Thymus (tissue), 11 donors: Measurements from ENCODE around the gene PRIMA1. TPM values are rescaled to one million over a fixed set of nuclear protein-coding genes. Genes with fewer than 3 reads are reported as not detected.

Experiments
- DNase-seq, 9 donors: peaks; one replicate each; pipeline ENCODE4 v3.0.0-alpha.2; 2013; ENCODE audit warnings: low spot score in 9 of 9, low read depth in 6 of 9, missing footprints in 1 of 9
- H3K27ac ChIP-seq, 2 donors: one replicate each; pipeline ENCODE4 v1.5.1; 2013; ENCODE audit warnings: control low read depth in 1 of 2, low read depth in 1 of 2, low read length in 1 of 2, mild to moderate bottlenecking in 1 of 2, moderate library complexity in 1 of 2
- H3K27me3 ChIP-seq, 2 donors: one replicate each; pipeline ENCODE4 v1.5.1; 2013; ENCODE audit warnings: low read length in 1 of 2; ENCODE audit not compliant: control insufficient read depth in 2 of 2, insufficient read depth in 1 of 2
- H3K36me3 ChIP-seq, 2 donors: one replicate each; pipeline ENCODE4 v1.5.1; 2013; ENCODE audit warnings: low read length in 1 of 2, mild to moderate bottlenecking in 1 of 2, moderate library complexity in 1 of 2; ENCODE audit not compliant: control insufficient read depth in 2 of 2, insufficient read depth in 2 of 2
- H3K4me1 ChIP-seq, 2 donors: one replicate each; pipeline ENCODE4 v1.5.1; 2013; ENCODE audit warnings: low read length in 2 of 2; ENCODE audit not compliant: control insufficient read depth in 2 of 2, insufficient read depth in 2 of 2
- H3K4me3 ChIP-seq, 2 donors: one replicate each; pipeline ENCODE4 v1.5.1; 2013; ENCODE audit warnings: low read length in 2 of 2, control low read depth in 1 of 2, mild to moderate bottlenecking in 1 of 2
- H3K9me3 ChIP-seq, 2 donors: one replicate each; pipeline ENCODE4 v1.5.1; 2013; ENCODE audit warnings: low read length in 1 of 2, mild to moderate bottlenecking in 1 of 2; ENCODE audit not compliant: control insufficient read depth in 2 of 2, insufficient read depth in 1 of 2
- WGBS: extraction: QIAGEN DNeasy Blood & Tissue Kit; methylation state at CpG from one replicate; pipeline ENCODE4 v1.1.7; 2013; 5-methylcytosine and 5-hydroxymethylcytosine counted together
- polyA plus RNA-seq: library from polyadenylated mRNA; stranded (reverse); fragments of 200-250 nt; gene quantifications from one replicate; pipeline ENCODE4 v1.2.3, GENCODE V29; 2013
- total RNA-seq: library from RNA; stranded (reverse); fragments of 120-200 nt; gene quantifications from one replicate; pipeline ENCODE4 v1.2.4, GENCODE V29; 2013
- donor health status: healthy.

PRIMA1 gene
- total and polyA plus RNA-seq, 2 donors: 0.09 to 0.84 TPM

DNA sequence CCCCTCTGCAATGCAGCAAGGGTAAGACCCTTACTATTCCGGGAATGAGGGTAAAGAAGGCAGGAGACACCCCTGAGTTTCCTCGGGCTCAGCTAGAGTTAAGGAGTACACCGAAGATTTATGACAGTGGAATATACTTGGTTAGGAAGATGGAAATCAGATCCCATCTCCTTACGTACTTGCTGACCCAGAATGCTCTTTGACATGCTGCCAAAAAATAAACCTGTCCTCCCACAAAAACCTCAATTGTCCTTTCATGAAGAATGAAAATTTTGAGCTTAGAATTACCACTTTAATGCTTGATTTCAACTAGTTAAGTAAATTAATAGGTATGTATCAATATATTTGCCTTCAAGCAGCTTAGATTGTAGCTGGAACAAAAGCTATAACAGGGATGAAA lies 99.5 kb downstream of the PRIMA1 start:
- Histone ChIP-seq H3K4me1 (no peaks in the 10 kb centered on the region), H3K27me3 (no peaks in the 10 kb centered on the region), H3K9me3 (no peaks in the 10 kb centered on the region), H3K36me3 (no peaks in the 10 kb centered on the region), H3K4me3 (no peak overlapping the region), H3K27ac (no peak overlapping the region)
- DNase-seq: no peak
- WGBS: 76% methylated on average over 4 of the region's 4 CpGs

DNA sequence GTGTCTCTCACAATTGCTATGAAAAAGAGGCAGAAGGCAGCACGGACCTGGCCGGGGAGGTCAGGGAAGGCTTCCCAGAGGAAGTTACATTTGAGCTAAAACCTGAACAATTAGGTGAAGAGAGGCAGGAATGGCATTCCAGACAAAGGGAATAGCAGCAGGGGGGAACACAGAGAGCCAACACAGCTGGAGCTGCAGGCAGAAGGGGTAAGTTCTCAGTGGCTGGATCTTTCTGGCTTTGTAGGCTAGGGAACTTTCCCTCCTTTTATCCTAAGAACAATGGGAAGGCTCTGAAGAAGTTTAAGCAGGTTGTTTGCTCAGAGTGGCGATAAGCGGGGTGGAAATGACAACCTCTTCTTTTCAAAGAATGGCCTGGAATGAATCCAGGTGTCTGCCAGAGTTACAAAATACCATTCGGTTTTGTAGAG lies 100.0 kb downstream of the PRIMA1 start:
- WGBS: 34% methylated on average over 5 of the region's 5 CpGs
- Histone ChIP-seq H3K4me1 (no peaks in the 10 kb centered on the region), H3K36me3 (no peaks in the 10 kb centered on the region), H3K27ac (no peak overlapping the region), H3K9me3 (no peaks in the 10 kb centered on the region), H3K4me3 (no peak overlapping the region), H3K27me3 (no peaks in the 10 kb centered on the region)
- no peak for DNase-seq

DNA sequence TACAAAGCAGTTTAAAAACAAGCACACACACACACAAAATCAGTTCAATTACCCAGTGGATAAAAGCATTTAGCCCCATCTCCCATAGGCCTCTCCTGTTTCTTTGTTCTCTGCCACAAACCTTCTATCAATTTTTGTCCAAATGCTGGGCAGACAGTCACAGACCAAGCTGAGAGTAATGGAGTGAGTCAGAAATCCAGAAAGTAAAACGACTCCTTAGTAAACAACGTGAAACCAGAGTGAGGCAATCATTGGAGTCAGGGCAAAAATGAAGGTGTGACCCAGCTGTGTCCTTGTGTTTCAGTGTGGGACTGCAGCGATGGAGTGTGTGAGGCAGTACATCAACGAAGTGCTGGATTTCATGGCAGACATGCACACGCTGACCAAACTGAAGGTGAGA lies 102.0 kb downstream of the PRIMA1 start:
- Histone ChIP-seq H3K4me1 (no peaks in the 10 kb centered on the region), H3K27ac (no peak overlapping the region), H3K27me3 (no peaks in the 10 kb centered on the region), H3K4me3 (no peak overlapping the region), H3K9me3 (no peaks in the 10 kb centered on the region), H3K36me3 (no peaks in the 10 kb centered on the region)
- WGBS: 85% methylated on average over 5 of the region's 5 CpGs
- no peak for DNase-seq

DNA sequence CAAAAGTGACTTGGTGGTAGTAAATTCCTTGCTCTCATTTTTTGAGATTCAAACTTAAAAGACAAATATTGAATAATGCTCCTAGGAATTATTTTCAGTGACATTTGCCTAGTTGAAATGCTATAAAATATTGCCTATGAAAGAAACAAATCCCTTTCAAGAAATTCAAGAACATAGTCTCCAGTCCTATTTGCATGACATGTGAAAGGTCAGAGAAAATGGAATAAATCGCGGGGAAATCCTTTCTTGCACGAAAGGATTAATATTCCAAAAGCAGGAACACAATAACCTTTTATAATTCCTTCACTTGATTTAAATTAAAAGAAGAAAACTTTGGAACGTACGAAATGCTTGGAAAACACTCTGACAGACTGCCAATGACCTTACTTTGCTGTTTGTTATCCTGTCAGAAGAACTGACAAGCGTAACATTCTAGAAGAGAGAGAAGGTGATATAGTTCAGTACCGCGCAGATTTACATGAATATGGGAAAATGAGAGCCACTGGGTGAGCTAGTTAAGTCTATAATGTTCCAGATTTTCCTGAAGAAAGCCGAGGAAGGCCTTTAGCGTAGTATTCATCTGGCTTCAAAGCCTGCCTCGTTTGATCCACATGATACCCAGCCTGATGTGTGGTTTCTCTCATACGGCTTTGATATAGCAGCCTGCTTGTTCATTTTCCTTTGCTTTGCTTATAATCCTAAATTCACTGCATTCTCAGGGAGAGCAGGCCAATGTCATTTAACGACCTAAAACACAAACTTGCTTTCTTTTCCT lies 103.0 kb downstream of the PRIMA1 start:
- 88% methylated on average over 13 of the region's 13 CpGs for WGBS
- Histone ChIP-seq H3K36me3 (no peaks in the 10 kb centered on the region), H3K27ac (no peak overlapping the region), H3K4me1 (no peaks in the 10 kb centered on the region), H3K27me3 (no peaks in the 10 kb centered on the region), H3K9me3 (no peaks in the 10 kb centered on the region), H3K4me3 (no peak overlapping the region)
- DNase-seq: no peak

DNA sequence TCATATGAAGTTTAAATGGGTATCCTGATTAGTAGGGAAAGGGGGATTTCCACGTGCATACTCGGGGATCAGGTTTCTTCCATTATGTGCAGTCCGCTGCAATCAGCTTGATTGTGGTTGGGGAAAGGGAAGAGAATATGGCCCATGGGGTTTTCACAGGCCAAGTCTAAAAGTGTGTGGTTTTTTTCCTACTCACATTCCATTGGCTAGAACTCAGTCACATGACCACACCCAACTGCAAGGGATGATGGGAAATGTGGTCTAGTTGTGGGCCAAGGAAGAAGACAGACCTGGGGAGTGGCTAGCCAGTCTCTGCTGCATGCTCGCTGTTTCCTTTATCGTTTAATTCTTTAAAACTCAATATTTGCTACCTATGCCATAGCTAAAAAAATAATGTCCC lies 105.1 kb downstream of the PRIMA1 start:
- H3K27me3 ChIP-seq: no peaks in the 10 kb centered on the region
- peak in 6 of 9 donors; percentile 1 to 35 (median 4) for DNase-seq
- no peak overlapping the region for H3K4me3 ChIP-seq
- H3K4me1 ChIP-seq: no peaks in the 10 kb centered on the region
- no peak overlapping the region for H3K27ac ChIP-seq
- no peaks in the 10 kb centered on the region for H3K36me3 ChIP-seq
- H3K9me3 ChIP-seq: no peaks in the 10 kb centered on the region
- WGBS: 79% methylated on average over 5 of the region's 5 CpGs

DNA sequence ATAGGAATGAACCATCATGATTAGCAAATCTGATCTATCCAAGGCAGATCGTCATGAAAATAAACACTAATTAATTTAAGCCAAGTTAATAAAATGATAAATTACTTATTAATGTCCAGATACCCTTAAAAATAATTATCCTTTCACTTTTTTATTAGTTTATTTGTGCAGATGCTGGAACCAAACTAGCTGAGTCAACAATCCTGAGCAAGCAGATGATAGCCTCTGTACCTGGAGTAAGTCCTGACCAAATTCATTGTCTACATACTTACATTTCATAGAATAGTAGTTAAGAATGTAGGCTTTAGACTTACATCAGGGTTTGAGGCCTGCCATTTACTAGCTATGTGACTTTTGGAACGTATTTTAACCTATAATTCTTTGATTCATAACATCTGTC lies 105.8 kb downstream of the PRIMA1 start:
- 86% methylated on average over 2 of the region's 2 CpGs for WGBS
- no peak for DNase-seq
- Histone ChIP-seq H3K4me3 (no peak overlapping the region), H3K4me1 (no peaks in the 10 kb centered on the region), H3K36me3 (no peaks in the 10 kb centered on the region), H3K27me3 (no peaks in the 10 kb centered on the region), H3K9me3 (no peaks in the 10 kb centered on the region), H3K27ac (no peak overlapping the region)

DNA sequence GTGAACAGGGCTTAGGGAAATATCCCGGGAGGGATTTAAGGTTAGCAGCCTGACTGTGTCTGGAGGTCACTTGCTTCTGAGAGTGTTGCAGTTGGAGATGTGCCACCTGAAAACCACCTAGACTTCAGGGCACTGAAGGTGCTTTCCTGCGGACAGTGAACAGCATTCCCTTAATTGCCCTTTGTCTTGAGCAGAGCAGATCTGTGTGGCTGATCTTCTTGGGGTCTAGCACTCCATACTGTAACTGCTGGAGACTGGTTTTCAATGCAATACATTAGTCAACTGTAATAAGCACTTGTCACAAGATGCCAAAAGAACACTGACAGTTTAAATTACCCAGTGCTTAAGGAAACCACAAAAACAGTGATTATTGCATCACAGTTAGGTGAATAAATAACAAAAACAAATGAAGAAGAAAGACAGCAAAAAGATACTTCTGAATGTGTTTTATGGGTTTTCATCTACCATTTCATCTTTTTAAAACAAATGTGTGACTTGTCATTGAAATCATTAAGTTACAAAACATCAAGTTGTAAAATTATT lies 111.8 kb downstream of the PRIMA1 start:
- H3K4me3 ChIP-seq: no peak overlapping the region
- no peaks in the 10 kb centered on the region for H3K27me3 ChIP-seq
- 94% methylated on average over 2 of the region's 2 CpGs for WGBS
- H3K4me1 ChIP-seq: no peaks in the 10 kb centered on the region
- DNase-seq: peak in 1 of 9 donors; percentile 1
- no peak overlapping the region for H3K27ac ChIP-seq
- H3K36me3 ChIP-seq: no peaks in the 10 kb centered on the region
- no peaks in the 10 kb centered on the region for H3K9me3 ChIP-seq

DNA sequence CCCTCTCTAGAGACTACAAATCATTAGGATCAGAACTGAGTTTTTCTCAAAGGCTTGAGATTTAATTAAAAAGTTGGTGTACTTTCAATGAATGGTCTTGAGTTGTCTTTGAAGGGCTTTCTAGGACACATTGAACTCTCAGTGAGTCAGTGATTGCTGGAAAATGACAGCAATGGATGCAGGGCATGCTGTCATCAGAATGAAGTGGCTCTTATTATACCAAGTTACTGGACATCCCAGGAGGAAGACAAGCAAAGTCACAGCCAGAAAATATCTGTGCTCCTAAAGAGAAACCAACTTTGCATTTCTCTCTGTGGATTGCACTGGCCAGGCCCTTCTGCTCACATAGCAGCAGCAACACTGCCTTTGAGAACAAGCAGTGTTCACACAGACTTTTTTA lies 112.6 kb downstream of the PRIMA1 start:
- no peak overlapping the region for H3K27ac ChIP-seq
- H3K4me1 ChIP-seq: no peaks in the 10 kb centered on the region
- H3K36me3 ChIP-seq: no peaks in the 10 kb centered on the region
- DNase-seq: no peak
- H3K9me3 ChIP-seq: no peaks in the 10 kb centered on the region
- no peaks in the 10 kb centered on the region for H3K27me3 ChIP-seq
- H3K4me3 ChIP-seq: no peak overlapping the region

DNA sequence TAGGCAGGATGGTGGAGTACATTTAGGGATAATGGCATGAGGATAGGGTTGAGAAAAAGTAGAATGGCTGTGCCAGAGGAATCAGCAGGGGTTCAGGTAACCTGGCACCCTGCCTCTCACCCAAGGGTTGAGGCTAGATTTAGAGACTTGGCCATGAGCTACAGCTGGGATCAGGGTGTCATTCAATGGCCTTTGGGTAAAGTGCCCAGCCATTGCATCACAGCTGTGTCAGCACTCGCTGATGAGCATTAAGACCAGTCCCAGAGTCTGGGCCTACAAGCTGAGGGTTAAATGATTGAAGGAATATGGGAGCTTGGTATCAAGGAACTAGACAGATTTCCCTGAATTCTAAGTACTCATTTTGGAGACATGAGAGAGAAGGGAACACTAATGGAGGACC lies 113.9 kb downstream of the PRIMA1 start:
- no peaks in the 10 kb centered on the region for H3K4me1 ChIP-seq
- no peaks in the 10 kb centered on the region for H3K36me3 ChIP-seq
- H3K9me3 ChIP-seq: no peaks in the 10 kb centered on the region
- DNase-seq: no peak
- WGBS: 94% methylated on average over 1 of the region's 1 CpG
- H3K27ac ChIP-seq: no peak overlapping the region
- H3K27me3 ChIP-seq: no peaks in the 10 kb centered on the region
- no peak overlapping the region for H3K4me3 ChIP-seq
